HepG2 (cell line): Measurements from ENCODE around the gene SLC25A1. TPM values are rescaled to one million over a fixed set of nuclear protein-coding genes. Genes with fewer than 3 reads are reported as not detected.
A peak's percentile ranks its signal among the peaks of the same experiment; 100 is the strongest.

Experiments
- AKAP8 ChIP-seq: sonication (generic); formaldehyde crosslinking; IDR thresholded peaks from 2 replicates; pipeline ENCODE4 v1.5.1; 2020; ENCODE audit warnings: mild to moderate bottlenecking, missing genetic modification reagents
- ELF4 ChIP-seq: sonication (generic); formaldehyde crosslinking; IDR thresholded peaks from 2 replicates; pipeline ENCODE4 v1.5.0; 2020; ENCODE audit warnings: missing genetic modification reagents, mild to moderate bottlenecking, moderate library complexity, borderline replicate concordance
- FOSL1 ChIP-seq: sonication (generic); formaldehyde crosslinking; IDR thresholded peaks from 2 replicates; pipeline ENCODE4 v1.9.0; 2021; ENCODE audit warnings: missing genetic modification reagents, borderline replicate concordance
- JDP2 ChIP-seq: sonication (generic); formaldehyde crosslinking; IDR thresholded peaks from 2 replicates; pipeline ENCODE4 v1.8.1; 2022; ENCODE audit warnings: missing genetic modification reagents, borderline replicate concordance
- MATR3 ChIP-seq: sonication (generic); formaldehyde crosslinking; IDR thresholded peaks from 2 replicates; pipeline ENCODE4 v1.4.0; 2020; ENCODE audit warnings: missing genetic modification reagents
- MBD4 ChIP-seq: IDR thresholded peaks from 2 replicates; pipeline ENCODE4 v1.6.1; 2012; ENCODE audit warnings: low read length, inconsistent platforms, borderline replicate concordance
- PHF20 ChIP-seq: sonication (generic); formaldehyde crosslinking; IDR thresholded peaks from 2 replicates; pipeline ENCODE4 v1.5.0; 2020; ENCODE audit warnings: mild to moderate bottlenecking, missing genetic modification reagents
- RAD21 ChIP-seq: fragments of 450-650 bp; formaldehyde crosslinking; IDR thresholded peaks from 2 replicates; pipeline ENCODE4 v1.5.0; 2020; ENCODE audit warnings: mild to moderate bottlenecking
- RBM39 ChIP-seq: fragments of 200-400 bp; formaldehyde crosslinking; IDR thresholded peaks from one replicate; pipeline ENCODE4 v1.6.1; 2018; ENCODE audit warnings: antibody characterized with exemption, mild to moderate bottlenecking, low read depth, low read length; ENCODE audit not compliant: poor library complexity, severe bottlenecking
- STAT5B ChIP-seq: sonication (generic); formaldehyde crosslinking; IDR thresholded peaks from 2 replicates; pipeline ENCODE4 v1.4.0; 2020; ENCODE audit warnings: missing genetic modification reagents
- ZEB1 ChIP-seq: IDR thresholded peaks from 2 replicates; pipeline ENCODE4 v1.6.1; 2012; ENCODE audit warnings: mild to moderate bottlenecking, low read depth, inconsistent platforms; ENCODE audit not compliant: insufficient replicate concordance
- ZFP1 ChIP-seq: IDR thresholded peaks from 2 replicates; pipeline ENCODE4 v1.6.1; 2016
- ZKSCAN5 ChIP-seq: sonication (generic); formaldehyde crosslinking; IDR thresholded peaks from 2 replicates; pipeline ENCODE4 v1.5.1; 2020; ENCODE audit warnings: mild to moderate bottlenecking, missing genetic modification reagents
- ZNF552 ChIP-seq: sonication (generic); formaldehyde crosslinking; IDR thresholded peaks from 2 replicates; pipeline ENCODE4 v1.9.0; 2022; ENCODE audit warnings: missing genetic modification reagents, mild to moderate bottlenecking, borderline replicate concordance
- ZNF770 ChIP-seq: sonication (generic); formaldehyde crosslinking; IDR thresholded peaks from 2 replicates; pipeline ENCODE4 v1.5.0; 2020; ENCODE audit warnings: mild to moderate bottlenecking, missing genetic modification reagents
- ZSCAN12 ChIP-seq: sonication (generic); formaldehyde crosslinking; IDR thresholded peaks from 2 replicates; pipeline ENCODE4 v1.9.0; 2021; ENCODE audit warnings: mild to moderate bottlenecking, missing genetic modification reagents
- polyA plus RNA-seq, 8 experiments: library from polyadenylated mRNA; depleted of rRNA in 3 of 8; stranded (reverse) in 7 of 8; unstranded in 1 of 8; fragments of >200 nt; fragmentation: Illumina TruSeq in 4 of 8; extraction: Trizol in 4 of 8; gene quantifications; 2 replicates each; pipeline versions ENCODE4 v1.2.1 to v1.2.3, GENCODE V29; 2011 to 2016; ENCODE audit warnings: low read depth in 4 of 8, missing spikeins in 1 of 8, mixed read lengths in 1 of 8; ENCODE audit not compliant: insufficient read depth in 1 of 8
- total RNA-seq, 5 experiments: library from RNA; depleted of rRNA; stranded (reverse); fragments of >200 nt; fragmentation: Illumina TruSeq; extraction: Trizol; gene quantifications; 2 replicates each; pipeline ENCODE4 v1.2.3, GENCODE V29; 2016; ENCODE audit warnings: low read depth in 1 of 5
- TF ChIP-seq, protein P1 (sequence below): sonication (generic); formaldehyde crosslinking; IDR thresholded peaks from 2 replicates; pipeline ENCODE4 v1.4.0; 2020; ENCODE audit warnings: missing genetic modification reagents
- TF ChIP-seq, protein P2 (sequence below), 2 experiments: IDR thresholded peaks; 2 replicates each; pipeline ENCODE4 v1.6.1; 2011 to 2012; ENCODE audit warnings: low read length in 2 of 2, borderline replicate concordance in 1 of 2, low read depth in 1 of 2, mild to moderate bottlenecking in 1 of 2, moderate library complexity in 1 of 2
- TF ChIP-seq, protein P3 (sequence below): sonication (generic); formaldehyde crosslinking; conservative IDR thresholded peaks from 2 replicates; pipeline ENCODE4 v1.4.0; 2020; ENCODE audit warnings: missing genetic modification reagents
- TF ChIP-seq, protein P4 (sequence below): sonication (generic); formaldehyde crosslinking; IDR thresholded peaks from 2 replicates; pipeline ENCODE4 v1.4.0; 2020; ENCODE audit warnings: missing genetic modification reagents

SLC25A1 gene
- total and polyA plus RNA-seq, 2 of the 13 experiments (the other 11 are each of a cell fraction or from before 2014, with no cell fraction given), result 49.4 to 161 TPM

DNA sequence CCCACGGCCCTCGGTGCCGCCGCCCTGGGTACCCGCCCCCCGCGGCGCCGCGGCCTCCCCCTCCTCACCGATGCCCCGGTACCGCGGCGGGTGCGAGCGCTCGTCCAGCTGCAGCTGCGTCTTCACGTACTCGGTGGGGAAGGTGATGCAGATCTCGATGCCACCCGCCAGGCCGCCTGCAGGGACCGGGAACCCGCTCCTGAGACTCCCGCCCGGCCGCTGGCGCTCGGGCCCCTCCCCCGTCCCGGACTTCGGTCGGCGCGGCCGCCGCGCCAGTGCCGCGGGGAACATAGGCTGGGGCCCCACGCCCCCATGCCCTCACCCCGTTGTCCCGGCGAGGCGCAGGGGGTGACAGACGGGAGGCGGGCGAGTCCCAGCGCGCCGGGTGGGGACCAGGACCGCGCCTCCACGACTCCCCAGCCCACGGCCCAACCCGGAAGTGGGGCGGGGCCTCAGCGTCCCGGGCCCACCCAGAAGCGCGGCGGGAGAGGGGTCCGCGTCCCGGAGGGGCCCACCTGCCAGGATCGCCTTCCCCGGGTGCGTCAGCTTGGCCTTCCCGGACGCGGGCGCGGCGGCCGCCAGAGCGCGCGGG, 375 bp downstream of the SLC25A1 start (continued):
- TF ChIP-seq PHF20 (CRISPR knock-in tag) (no peak; the same call in 1 of the 2 replicates), RAD21 (CRISPR knock-in tag) (peak; percentile 43; the same call in 1 of the 2 replicates), JDP2 (CRISPR knock-in tag) (no peak), RBM39 (no peak), ZNF552 (no peak), ZKSCAN5 (no peak), MATR3 (CRISPR knock-in tag) (no peak), ZNF770 (CRISPR knock-in tag) (no peak), AKAP8 (CRISPR knock-in tag) (0 out of 2 replicates have a peak, but pooled peaks have one; percentile 40), ZEB1 (no peak), ZSCAN12 (CRISPR knock-in tag) (no peak), ZFP1 (no peak), ELF4 (CRISPR knock-in tag) (no peak), MBD4 (no peak), STAT5B (CRISPR knock-in tag) (no peak), FOSL1 (CRISPR knock-in tag) (no peak)
- TF ChIP-seq, protein P1, sequence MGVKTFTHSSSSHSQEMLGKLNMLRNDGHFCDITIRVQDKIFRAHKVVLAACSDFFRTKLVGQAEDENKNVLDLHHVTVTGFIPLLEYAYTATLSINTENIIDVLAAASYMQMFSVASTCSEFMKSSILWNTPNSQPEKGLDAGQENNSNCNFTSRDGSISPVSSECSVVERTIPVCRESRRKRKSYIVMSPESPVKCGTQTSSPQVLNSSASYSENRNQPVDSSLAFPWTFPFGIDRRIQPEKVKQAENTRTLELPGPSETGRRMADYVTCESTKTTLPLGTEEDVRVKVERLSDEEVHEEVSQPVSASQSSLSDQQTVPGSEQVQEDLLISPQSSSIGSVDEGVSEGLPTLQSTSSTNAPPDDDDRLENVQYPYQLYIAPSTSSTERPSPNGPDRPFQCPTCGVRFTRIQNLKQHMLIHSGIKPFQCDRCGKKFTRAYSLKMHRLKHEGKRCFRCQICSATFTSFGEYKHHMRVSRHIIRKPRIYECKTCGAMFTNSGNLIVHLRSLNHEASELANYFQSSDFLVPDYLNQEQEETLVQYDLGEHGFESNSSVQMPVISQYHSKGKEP (CRISPR knock-in tag), result no peak
- TF ChIP-seq, protein P2, sequence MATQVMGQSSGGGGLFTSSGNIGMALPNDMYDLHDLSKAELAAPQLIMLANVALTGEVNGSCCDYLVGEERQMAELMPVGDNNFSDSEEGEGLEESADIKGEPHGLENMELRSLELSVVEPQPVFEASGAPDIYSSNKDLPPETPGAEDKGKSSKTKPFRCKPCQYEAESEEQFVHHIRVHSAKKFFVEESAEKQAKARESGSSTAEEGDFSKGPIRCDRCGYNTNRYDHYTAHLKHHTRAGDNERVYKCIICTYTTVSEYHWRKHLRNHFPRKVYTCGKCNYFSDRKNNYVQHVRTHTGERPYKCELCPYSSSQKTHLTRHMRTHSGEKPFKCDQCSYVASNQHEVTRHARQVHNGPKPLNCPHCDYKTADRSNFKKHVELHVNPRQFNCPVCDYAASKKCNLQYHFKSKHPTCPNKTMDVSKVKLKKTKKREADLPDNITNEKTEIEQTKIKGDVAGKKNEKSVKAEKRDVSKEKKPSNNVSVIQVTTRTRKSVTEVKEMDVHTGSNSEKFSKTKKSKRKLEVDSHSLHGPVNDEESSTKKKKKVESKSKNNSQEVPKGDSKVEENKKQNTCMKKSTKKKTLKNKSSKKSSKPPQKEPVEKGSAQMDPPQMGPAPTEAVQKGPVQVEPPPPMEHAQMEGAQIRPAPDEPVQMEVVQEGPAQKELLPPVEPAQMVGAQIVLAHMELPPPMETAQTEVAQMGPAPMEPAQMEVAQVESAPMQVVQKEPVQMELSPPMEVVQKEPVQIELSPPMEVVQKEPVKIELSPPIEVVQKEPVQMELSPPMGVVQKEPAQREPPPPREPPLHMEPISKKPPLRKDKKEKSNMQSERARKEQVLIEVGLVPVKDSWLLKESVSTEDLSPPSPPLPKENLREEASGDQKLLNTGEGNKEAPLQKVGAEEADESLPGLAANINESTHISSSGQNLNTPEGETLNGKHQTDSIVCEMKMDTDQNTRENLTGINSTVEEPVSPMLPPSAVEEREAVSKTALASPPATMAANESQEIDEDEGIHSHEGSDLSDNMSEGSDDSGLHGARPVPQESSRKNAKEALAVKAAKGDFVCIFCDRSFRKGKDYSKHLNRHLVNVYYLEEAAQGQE (IDR thresholded peaks at IDR 0.05; ENCODE audit: borderline replicate concordance in 1 of 2, low read depth in 1 of 2, low read length in 2 of 2), result no peak
- TF ChIP-seq, protein P3, sequence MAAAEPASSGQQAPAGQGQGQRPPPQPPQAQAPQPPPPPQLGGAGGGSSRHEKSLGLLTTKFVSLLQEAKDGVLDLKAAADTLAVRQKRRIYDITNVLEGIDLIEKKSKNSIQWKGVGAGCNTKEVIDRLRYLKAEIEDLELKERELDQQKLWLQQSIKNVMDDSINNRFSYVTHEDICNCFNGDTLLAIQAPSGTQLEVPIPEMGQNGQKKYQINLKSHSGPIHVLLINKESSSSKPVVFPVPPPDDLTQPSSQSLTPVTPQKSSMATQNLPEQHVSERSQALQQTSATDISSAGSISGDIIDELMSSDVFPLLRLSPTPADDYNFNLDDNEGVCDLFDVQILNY (CRISPR knock-in tag), result no peak
- TF ChIP-seq, protein P4, sequence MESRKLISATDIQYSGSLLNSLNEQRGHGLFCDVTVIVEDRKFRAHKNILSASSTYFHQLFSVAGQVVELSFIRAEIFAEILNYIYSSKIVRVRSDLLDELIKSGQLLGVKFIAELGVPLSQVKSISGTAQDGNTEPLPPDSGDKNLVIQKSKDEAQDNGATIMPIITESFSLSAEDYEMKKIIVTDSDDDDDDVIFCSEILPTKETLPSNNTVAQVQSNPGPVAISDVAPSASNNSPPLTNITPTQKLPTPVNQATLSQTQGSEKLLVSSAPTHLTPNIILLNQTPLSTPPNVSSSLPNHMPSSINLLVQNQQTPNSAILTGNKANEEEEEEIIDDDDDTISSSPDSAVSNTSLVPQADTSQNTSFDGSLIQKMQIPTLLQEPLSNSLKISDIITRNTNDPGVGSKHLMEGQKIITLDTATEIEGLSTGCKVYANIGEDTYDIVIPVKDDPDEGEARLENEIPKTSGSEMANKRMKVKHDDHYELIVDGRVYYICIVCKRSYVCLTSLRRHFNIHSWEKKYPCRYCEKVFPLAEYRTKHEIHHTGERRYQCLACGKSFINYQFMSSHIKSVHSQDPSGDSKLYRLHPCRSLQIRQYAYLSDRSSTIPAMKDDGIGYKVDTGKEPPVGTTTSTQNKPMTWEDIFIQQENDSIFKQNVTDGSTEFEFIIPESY, result no peak
